ENCODE data around the gene MATCAP1.
A peak's percentile ranks its signal among the peaks of the same experiment; 100 is the strongest.

The MATCAP1 gene

GRCh38 chr16:67207249-67208091 lies 23.7 kb upstream of the MATCAP1 start:
- DNase-seq, result no peak

- DNase-seq, result no peak
Measured at GRCh38 chr16:67206838-67207248, 23.1 kb upstream of the MATCAP1 start.

- DNase-seq, result no peak
Measured at GRCh38 chr16:67206129-67206837, 22.5 kb upstream of the MATCAP1 start.

GRCh38 chr16:67204076-67204475 lies 20.3 kb upstream of the MATCAP1 start:
- no peak for DNase-seq

GRCh38 chr16:67202956-67203493 lies 19.3 kb upstream of the MATCAP1 start:
- no peak for DNase-seq

GRCh38 chr16:67202426-67202825 lies 18.7 kb upstream of the MATCAP1 start:
- no peak for DNase-seq

GRCh38 chr16:67201411-67202345 lies 17.9 kb upstream of the MATCAP1 start:
- no peak for DNase-seq

- DNase-seq, result no peak
Measured at GRCh38 chr16:67200491-67200890, 16.7 kb upstream of the MATCAP1 start.

- DNase-seq, result no peak
Measured at GRCh38 chr16:67199808-67200198, 16.0 kb upstream of the MATCAP1 start.

- DNase-seq, result no peak
Measured at GRCh38 chr16:67199011-67199807, 15.4 kb upstream of the MATCAP1 start, which contains the start of gene ELMO3. Gene ELMO3, plus strand, starts transcription at chr16:67199131. Its CDS starts 196 bp downstream, at chr16:67199327.

- no peak for DNase-seq
Measured at GRCh38 chr16:67198238-67198734, 14.5 kb upstream of the MATCAP1 start.

- DNase-seq, result no peak
Measured at GRCh38 chr16:67197704-67198103, 13.9 kb upstream of the MATCAP1 start.

GRCh38 chr16:67196881-67197280 lies 13.1 kb upstream of the MATCAP1 start:
- DNase-seq, result no peak

GRCh38 chr16:67195676-67196075 lies 11.9 kb upstream of the MATCAP1 start:
- DNase-seq, result no peak

- DNase-seq, result no peak
Measured at GRCh38 chr16:67194260-67194659, 10.5 kb upstream of the MATCAP1 start.

- no peak for DNase-seq
Measured at GRCh38 chr16:67193536-67193935, 9.8 kb upstream of the MATCAP1 start.

GRCh38 chr16:67192781-67193361 lies 9.1 kb upstream of the MATCAP1 start:
- no peak for DNase-seq

GRCh38 chr16:67191995-67192681 lies 8.4 kb upstream of the MATCAP1 start, which contains the start of gene E2F4:
Gene E2F4, plus strand, starts transcription at chr16:67192155. Its CDS starts 73 bp downstream, at chr16:67192228.
- peak; percentile 83 for DNase-seq

GRCh38 chr16:67191411-67191994 lies 7.7 kb upstream of the MATCAP1 start:
- no peak for DNase-seq
